H1 (cell line): ENCODE measurements around the gene DEPDC4.
A peak's percentile ranks its signal among the peaks of the same experiment; 100 is the strongest.

Experiments
- KDM4A ChIP-seq: IDR thresholded peaks from one replicate; pipeline ENCODE4 v1.7.1; 2012; ENCODE audit warnings: low read depth, mild to moderate bottlenecking, moderate library complexity, low read length, inconsistent platforms; ENCODE audit not compliant: severe bottlenecking
- POLR2AphosphoS5 ChIP-seq: IDR thresholded peaks from 2 replicates; pipeline ENCODE4 v1.6.1; 2011; ENCODE audit warnings: low read depth, low read length
- RFX5 ChIP-seq: IDR thresholded peaks from 2 replicates; pipeline ENCODE4 v1.6.1; 2011; ENCODE audit warnings: low read depth, low read length, improper control_type of control experiment, borderline replicate concordance
- RNF2 ChIP-seq: fragments of 200-900, 300-1000 bp; sonication (generic); IDR thresholded peaks from 2 replicates; pipeline ENCODE4 v1.7.1; 2016; ENCODE audit warnings: borderline replicate concordance, low read depth, mild to moderate bottlenecking, antibody characterized with exemption, low read length; ENCODE audit not compliant: poor library complexity, severe bottlenecking; ENCODE audit errors: missing control alignments
- TF ChIP-seq, protein P1 (sequence below), 3 experiments: IDR thresholded peaks; 1 replicate in 2 of 3; 2 replicates in 1 of 3; pipeline versions ENCODE4 v1.5.1 to v1.6.1; 2011; ENCODE audit warnings: low read length in 3 of 3, mild to moderate bottlenecking in 3 of 3, inconsistent platforms in 2 of 3, low read depth in 1 of 3, moderate library complexity in 1 of 3; ENCODE audit not compliant: insufficient read depth in 1 of 3; ENCODE audit errors: control extremely low read depth in 1 of 3

DNA sequence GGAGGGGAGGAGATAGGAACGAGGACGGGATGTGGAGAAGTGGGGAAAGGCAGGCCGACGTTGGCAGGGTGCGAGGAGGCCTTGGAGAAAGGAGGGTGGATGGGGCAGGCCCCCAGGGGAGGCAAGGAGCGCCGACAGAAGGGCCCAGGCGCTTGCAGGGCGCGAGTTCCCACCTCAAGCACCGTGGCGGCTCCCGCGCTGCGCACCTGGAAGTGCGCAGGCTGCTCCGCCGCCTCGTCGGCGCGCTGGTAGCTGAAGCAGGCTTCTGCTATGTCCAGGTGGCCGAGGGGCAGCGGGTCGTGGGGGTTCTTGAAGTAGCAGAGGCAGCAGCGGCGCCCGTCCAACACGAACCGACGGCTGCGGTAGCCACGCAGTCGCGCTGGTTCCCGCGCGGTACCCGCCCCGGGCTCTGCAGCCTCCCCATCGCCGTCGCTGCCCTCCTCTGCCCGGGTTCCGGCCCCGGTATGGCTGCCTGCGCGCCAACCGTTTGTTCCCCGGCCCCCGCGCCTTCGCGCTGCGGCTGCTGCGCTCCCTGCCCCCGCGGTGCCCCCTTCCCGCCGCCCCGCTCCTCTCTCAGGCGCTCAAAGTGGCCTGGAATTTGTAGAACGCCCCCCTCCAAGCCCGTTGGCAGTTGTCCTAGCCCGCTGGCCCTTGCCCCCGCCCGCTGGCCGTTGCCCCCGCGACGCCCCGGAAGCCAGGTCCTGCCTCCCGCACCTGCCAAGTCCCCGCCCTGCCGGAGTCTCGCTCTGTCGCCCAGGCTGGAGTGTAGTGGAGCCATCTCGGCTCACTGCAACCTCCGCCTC is 67.3 kb downstream of the DEPDC4 start:
- peak; percentile 81 for TF ChIP-seq KDM4A
- TF ChIP-seq, protein P1, sequence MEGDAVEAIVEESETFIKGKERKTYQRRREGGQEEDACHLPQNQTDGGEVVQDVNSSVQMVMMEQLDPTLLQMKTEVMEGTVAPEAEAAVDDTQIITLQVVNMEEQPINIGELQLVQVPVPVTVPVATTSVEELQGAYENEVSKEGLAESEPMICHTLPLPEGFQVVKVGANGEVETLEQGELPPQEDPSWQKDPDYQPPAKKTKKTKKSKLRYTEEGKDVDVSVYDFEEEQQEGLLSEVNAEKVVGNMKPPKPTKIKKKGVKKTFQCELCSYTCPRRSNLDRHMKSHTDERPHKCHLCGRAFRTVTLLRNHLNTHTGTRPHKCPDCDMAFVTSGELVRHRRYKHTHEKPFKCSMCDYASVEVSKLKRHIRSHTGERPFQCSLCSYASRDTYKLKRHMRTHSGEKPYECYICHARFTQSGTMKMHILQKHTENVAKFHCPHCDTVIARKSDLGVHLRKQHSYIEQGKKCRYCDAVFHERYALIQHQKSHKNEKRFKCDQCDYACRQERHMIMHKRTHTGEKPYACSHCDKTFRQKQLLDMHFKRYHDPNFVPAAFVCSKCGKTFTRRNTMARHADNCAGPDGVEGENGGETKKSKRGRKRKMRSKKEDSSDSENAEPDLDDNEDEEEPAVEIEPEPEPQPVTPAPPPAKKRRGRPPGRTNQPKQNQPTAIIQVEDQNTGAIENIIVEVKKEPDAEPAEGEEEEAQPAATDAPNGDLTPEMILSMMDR (IDR thresholded peaks at IDR 0.05; ENCODE audit: control extremely low read depth in 1 of 3, insufficient read depth in 1 of 3, low read depth in 1 of 3, low read length in 3 of 3), result no peak
- TF ChIP-seq RNF2, result no peak
- no peak for TF ChIP-seq RFX5
- no peak; the same call in none of the 2 replicates for TF ChIP-seq POLR2AphosphoS5
